Osteoblast (primary cell): ENCODE data around the gene SCMH1. TPM values are rescaled to one million over a fixed set of nuclear protein-coding genes. Genes with fewer than 3 reads are reported as not detected.

Experiments
- DNase-seq: peaks from one replicate; pipeline ENCODE4 v3.0.0; 2011; ENCODE audit warnings: low spot score, mixed read lengths; ENCODE audit not compliant: insufficient read length; ENCODE audit errors: missing footprints
- H2AFZ ChIP-seq: 2 replicates; pipeline ENCODE4 v1.6.0; 2011; ENCODE audit warnings: mild to moderate bottlenecking, low read length
- H3K27ac ChIP-seq: 2 replicates; pipeline ENCODE4 v1.5.1; 2011; ENCODE audit warnings: mild to moderate bottlenecking, low read depth, low read length, moderate library complexity
- H3K27me3 ChIP-seq: 2 replicates; pipeline ENCODE4 v1.6.0; 2012; ENCODE audit warnings: mild to moderate bottlenecking, control low read depth, inconsistent platforms, low read length, moderate library complexity; ENCODE audit not compliant: insufficient read depth
- H3K36me3 ChIP-seq: 2 replicates; pipeline ENCODE4 v1.5.1; 2011; ENCODE audit warnings: mild to moderate bottlenecking, low read length, control low read depth, moderate library complexity; ENCODE audit not compliant: insufficient read depth
- H3K4me1 ChIP-seq: 2 replicates; pipeline ENCODE4 v1.5.1; 2011; ENCODE audit warnings: mild to moderate bottlenecking, low read length, control low read depth, moderate library complexity; ENCODE audit not compliant: insufficient read depth
- H3K4me2 ChIP-seq: 2 replicates; pipeline ENCODE4 v1.6.0; 2011; ENCODE audit warnings: mild to moderate bottlenecking, low read length; ENCODE audit not compliant: insufficient read depth
- H3K4me3 ChIP-seq: fragments of 200-600 bp; sonication (generic); 3 replicates; pipeline ENCODE4 v1.5.1; 2012; ENCODE audit warnings: mild to moderate bottlenecking, low read length, inconsistent platforms; ENCODE audit not compliant: insufficient read depth
- H3K79me2 ChIP-seq: 2 replicates; pipeline ENCODE4 v1.6.0; 2012; ENCODE audit warnings: mild to moderate bottlenecking, low read length, control low read depth, inconsistent platforms; ENCODE audit not compliant: insufficient read depth
- H3K9me3 ChIP-seq: 2 replicates; pipeline ENCODE4 v1.5.1; 2011; ENCODE audit warnings: low read depth, low read length, control low read depth
- H4K20me1 ChIP-seq: 2 replicates; pipeline ENCODE4 v1.6.0; 2012; ENCODE audit warnings: mild to moderate bottlenecking, low read length, control low read depth; ENCODE audit not compliant: insufficient read depth
- total RNA-seq: library from RNA; depleted of rRNA; stranded (reverse); fragments of >200 nt; gene quantifications from 2 replicates; pipeline ENCODE4 v1.2.3, GENCODE V29; 2012
- TF ChIP-seq, protein P1 (sequence below): IDR thresholded peaks from 2 replicates; pipeline ENCODE4 v1.5.1; 2011; ENCODE audit warnings: mild to moderate bottlenecking, low read depth, low read length, moderate library complexity; ENCODE audit errors: extremely low read depth

The SCMH1 gene
- total RNA-seq, 1 donor: 33.7 TPM

DNA sequence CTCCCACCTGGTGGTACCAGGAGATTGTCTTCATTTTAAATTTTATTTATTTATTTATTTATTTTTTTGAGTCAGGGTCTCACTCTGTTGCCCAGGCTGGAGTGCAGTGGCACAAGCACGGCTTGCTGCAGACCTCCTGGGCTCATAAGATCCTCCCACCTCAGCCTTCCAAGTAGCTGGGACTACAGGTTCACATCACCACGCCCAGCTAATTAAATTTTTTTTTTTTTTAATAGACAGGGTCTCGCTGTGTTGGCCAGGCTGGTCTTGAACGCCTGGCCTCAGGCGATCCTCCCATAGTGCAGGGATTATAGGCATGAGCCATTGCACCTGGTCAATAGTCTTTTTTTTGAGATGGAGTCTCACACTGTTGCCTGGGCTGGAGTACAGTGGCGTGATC is 229.1 kb downstream of the SCMH1 start:
- H3K27ac ChIP-seq: no peak overlapping the region
- H3K9me3 ChIP-seq: no peaks in the 10 kb centered on the region
- no peak overlapping the region for H2AFZ ChIP-seq
- H3K4me2 ChIP-seq: no peak overlapping the region
- no peak overlapping the region for H3K4me3 ChIP-seq
- H3K79me2 ChIP-seq: peaks cover 13% of the 10 kb centered on the region
- peaks cover 5% of the 10 kb centered on the region for H4K20me1 ChIP-seq
- no peaks in the 10 kb centered on the region for H3K4me1 ChIP-seq
- DNase-seq: no peak
- TF ChIP-seq, protein P1, sequence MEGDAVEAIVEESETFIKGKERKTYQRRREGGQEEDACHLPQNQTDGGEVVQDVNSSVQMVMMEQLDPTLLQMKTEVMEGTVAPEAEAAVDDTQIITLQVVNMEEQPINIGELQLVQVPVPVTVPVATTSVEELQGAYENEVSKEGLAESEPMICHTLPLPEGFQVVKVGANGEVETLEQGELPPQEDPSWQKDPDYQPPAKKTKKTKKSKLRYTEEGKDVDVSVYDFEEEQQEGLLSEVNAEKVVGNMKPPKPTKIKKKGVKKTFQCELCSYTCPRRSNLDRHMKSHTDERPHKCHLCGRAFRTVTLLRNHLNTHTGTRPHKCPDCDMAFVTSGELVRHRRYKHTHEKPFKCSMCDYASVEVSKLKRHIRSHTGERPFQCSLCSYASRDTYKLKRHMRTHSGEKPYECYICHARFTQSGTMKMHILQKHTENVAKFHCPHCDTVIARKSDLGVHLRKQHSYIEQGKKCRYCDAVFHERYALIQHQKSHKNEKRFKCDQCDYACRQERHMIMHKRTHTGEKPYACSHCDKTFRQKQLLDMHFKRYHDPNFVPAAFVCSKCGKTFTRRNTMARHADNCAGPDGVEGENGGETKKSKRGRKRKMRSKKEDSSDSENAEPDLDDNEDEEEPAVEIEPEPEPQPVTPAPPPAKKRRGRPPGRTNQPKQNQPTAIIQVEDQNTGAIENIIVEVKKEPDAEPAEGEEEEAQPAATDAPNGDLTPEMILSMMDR: no peak
- H3K36me3 ChIP-seq: peaks cover 77% of the 10 kb centered on the region
- no peaks in the 10 kb centered on the region for H3K27me3 ChIP-seq

DNA sequence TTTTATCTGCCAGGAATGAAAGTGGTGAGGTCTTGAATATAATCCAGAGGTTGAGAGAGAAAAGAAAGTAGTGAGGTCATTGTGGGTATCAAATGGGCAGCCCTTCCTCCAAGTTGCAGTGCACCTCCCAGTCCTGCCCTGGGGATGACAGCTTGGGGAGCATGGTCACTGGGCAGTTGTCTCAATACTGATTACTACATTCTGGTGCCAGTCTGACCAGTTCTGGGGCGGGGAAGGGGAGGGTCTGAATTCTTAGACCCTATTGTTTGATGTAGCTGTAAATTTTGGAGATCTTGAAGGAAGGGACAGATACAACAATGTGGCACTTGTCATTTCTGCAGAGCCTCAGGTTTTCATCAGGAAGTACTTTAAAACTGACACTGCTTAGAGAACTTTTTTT is 231.8 kb downstream of the SCMH1 start:
- no peaks in the 10 kb centered on the region for H3K9me3 ChIP-seq
- peaks cover 95% of the 10 kb centered on the region for H3K36me3 ChIP-seq
- H3K4me1 ChIP-seq: peaks cover 8% of the 10 kb centered on the region
- H3K27ac ChIP-seq: peak overlapping the region; percentile 9
- TF ChIP-seq, protein P1: no peak
- DNase-seq: peak; percentile 58
- H3K79me2 ChIP-seq: peaks cover 13% of the 10 kb centered on the region
- no peak overlapping the region for H3K4me3 ChIP-seq
- H2AFZ ChIP-seq: no peak overlapping the region
- peaks cover 5% of the 10 kb centered on the region for H4K20me1 ChIP-seq
- no peaks in the 10 kb centered on the region for H3K27me3 ChIP-seq
- H3K4me2 ChIP-seq: no peak overlapping the region

DNA sequence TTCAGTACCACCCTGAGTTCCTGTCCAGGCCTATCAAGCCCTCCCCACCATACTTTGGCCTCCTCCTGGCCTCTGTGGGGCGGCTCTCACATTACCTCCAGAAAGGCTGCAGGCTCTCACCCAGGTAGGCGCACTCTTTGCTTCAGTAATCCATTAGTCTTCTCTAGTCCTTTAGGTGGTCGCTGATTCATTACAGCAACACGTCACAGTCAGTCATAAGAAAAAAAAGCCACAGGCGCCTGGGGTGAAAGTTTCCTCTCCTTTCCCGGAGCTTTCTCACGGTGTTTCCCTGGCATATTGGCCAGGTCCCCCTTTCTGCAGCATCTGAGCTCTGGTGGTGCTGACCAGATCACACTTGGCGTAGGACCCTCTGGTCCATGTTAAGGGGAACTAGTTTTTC is 232.6 kb downstream of the SCMH1 start:
- Histone ChIP-seq H3K36me3 (peaks cover 95% of the 10 kb centered on the region), H3K27ac (peak overlapping the region; percentile 9)

DNA sequence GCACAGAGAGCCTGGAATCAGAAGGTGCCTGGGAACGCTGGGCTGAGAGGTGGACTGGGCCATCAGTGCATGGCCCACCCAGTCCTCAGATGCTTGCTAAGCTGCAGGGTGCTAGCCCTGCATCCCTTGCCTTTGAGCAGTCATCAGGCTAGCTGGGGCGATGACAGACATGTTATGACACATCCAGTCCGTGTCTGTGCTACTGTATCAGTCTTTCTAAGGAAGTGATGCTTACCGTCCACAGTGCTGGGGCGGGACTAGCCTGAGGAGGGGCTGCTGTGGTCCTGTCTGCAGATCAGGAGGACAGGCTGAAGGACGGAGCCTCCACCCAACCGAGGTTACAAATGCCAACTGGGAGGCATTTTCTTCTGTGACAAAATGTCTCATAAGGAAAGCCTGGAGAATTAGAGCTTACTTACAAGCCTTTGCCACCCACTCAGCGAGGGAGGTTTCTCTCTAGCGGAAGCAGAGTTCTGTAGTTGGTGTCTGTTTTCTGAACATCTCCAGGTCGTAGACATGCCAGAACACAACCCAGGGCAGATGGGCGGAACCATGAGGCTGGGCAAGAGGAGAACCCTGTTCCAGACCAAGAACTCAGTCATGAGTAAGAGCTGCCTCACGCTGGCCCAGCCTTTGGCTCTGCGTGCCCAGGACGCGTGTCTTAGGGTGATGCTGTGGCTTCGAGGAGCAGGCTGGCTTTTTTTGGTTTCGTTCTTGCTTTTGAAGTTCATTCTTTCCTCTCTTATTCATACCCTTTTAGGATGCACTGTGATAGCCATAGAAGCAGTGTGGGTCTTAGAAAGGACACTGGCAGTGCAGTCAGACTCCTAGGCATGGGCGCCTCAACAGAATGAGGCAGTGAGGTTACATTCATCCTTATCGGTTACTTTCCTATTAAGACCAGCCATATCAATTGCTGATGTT is 234.9 kb downstream of the SCMH1 start:
- peak overlapping the region; percentile 74 for H3K27ac ChIP-seq
- H3K36me3 ChIP-seq: peaks cover 96% of the 10 kb centered on the region
- H3K9me3 ChIP-seq: no peaks in the 10 kb centered on the region
- H3K4me3 ChIP-seq: no peak overlapping the region
- H3K4me1 ChIP-seq: peaks cover 25% of the 10 kb centered on the region
- H2AFZ ChIP-seq: no peak overlapping the region
- H3K4me2 ChIP-seq: peak overlapping the region; percentile 6
- peak; percentile 75 for DNase-seq
- H3K79me2 ChIP-seq: peaks cover 20% of the 10 kb centered on the region
- TF ChIP-seq, protein P1: no peak
- peaks cover 9% of the 10 kb centered on the region for H4K20me1 ChIP-seq
- H3K27me3 ChIP-seq: no peaks in the 10 kb centered on the region

More for the DNA sequence above, 232.6 kb downstream of the SCMH1 start:
- Histone ChIP-seq H3K79me2 (peaks cover 15% of the 10 kb centered on the region), H3K4me2 (no peak overlapping the region), H2AFZ (no peak overlapping the region), H3K4me1 (peaks cover 8% of the 10 kb centered on the region), H3K9me3 (no peaks in the 10 kb centered on the region), H3K27me3 (no peaks in the 10 kb centered on the region), H3K4me3 (no peak overlapping the region), H4K20me1 (peaks cover 3% of the 10 kb centered on the region)
- TF ChIP-seq, protein P1: no peak
- no peak for DNase-seq
